GM18870 (cell line): Measurements from ENCODE around the gene COL23A1.

ENCODE experiments used
- ATAC-seq: cut with Tn5 transposase; IDR thresholded peaks from one replicate; pipeline ENCODE4 v1.9.1; 2021; ENCODE audit warnings: moderate library complexity; ENCODE audit not compliant: unreplicated experiment

The COL23A1 gene

GRCh38 chr5:178535299-178536175 lies 54.7 kb downstream of the COL23A1 start:
- no peak for ATAC-seq

GRCh38 chr5:178533136-178533535 lies 57.1 kb downstream of the COL23A1 start:
- no peak for ATAC-seq

- no peak for ATAC-seq
Measured at GRCh38 chr5:178532666-178533065, 57.5 kb downstream of the COL23A1 start.

- no peak for ATAC-seq
Measured at GRCh38 chr5:178532236-178532635, 58.0 kb downstream of the COL23A1 start.

GRCh38 chr5:178531786-178532185 lies 58.4 kb downstream of the COL23A1 start:
- ATAC-seq, result no peak

- ATAC-seq, result no peak
Measured at GRCh38 chr5:178530526-178530925, 59.7 kb downstream of the COL23A1 start.

GRCh38 chr5:178529080-178529479 lies 61.1 kb downstream of the COL23A1 start:
- no peak for ATAC-seq

- ATAC-seq, result no peak
Measured at GRCh38 chr5:178527458-178528307, 62.5 kb downstream of the COL23A1 start.

GRCh38 chr5:178526773-178527457 lies 63.3 kb downstream of the COL23A1 start:
- no peak for ATAC-seq

GRCh38 chr5:178525906-178526732 lies 64.1 kb downstream of the COL23A1 start:
- ATAC-seq, result no peak

GRCh38 chr5:178524093-178524882 lies 65.9 kb downstream of the COL23A1 start:
- ATAC-seq, result no peak

- no peak for ATAC-seq
Measured at GRCh38 chr5:178522361-178522760, 67.8 kb downstream of the COL23A1 start.

- no peak for ATAC-seq
Measured at GRCh38 chr5:178520851-178521250, 69.3 kb downstream of the COL23A1 start.

- ATAC-seq, result no peak
Measured at GRCh38 chr5:178519804-178520203, 70.4 kb downstream of the COL23A1 start.

GRCh38 chr5:178519155-178519554 lies 71.0 kb downstream of the COL23A1 start:
- ATAC-seq, result no peak

GRCh38 chr5:178516504-178517235 lies 73.5 kb downstream of the COL23A1 start:
- no peak for ATAC-seq

- ATAC-seq, result no peak
Measured at GRCh38 chr5:178515776-178516503, 74.3 kb downstream of the COL23A1 start.

- ATAC-seq, result no peak
Measured at GRCh38 chr5:178514851-178515418, 75.3 kb downstream of the COL23A1 start.
